ENCODE data around the gene TTLL11. TPM values are rescaled to one million over a fixed set of nuclear protein-coding genes. Genes with fewer than 3 reads are reported as not detected.
"Not testable (repeated sequence)": the region's sequence is repeated elsewhere in the genome, so short reads cannot be mapped to it uniquely, and the experiment has no call there.

Gene TTLL11
- polyA plus RNA-seq, 10 donors: 13.3 to 32.0 (median 23.8) TPM

GRCh38 chr9:122126331-122127261 lies 33.5 kb upstream of the TTLL11 start:
- DNase-seq: peak in 2 of 3 donors; percentile 34 to 50

DNA sequence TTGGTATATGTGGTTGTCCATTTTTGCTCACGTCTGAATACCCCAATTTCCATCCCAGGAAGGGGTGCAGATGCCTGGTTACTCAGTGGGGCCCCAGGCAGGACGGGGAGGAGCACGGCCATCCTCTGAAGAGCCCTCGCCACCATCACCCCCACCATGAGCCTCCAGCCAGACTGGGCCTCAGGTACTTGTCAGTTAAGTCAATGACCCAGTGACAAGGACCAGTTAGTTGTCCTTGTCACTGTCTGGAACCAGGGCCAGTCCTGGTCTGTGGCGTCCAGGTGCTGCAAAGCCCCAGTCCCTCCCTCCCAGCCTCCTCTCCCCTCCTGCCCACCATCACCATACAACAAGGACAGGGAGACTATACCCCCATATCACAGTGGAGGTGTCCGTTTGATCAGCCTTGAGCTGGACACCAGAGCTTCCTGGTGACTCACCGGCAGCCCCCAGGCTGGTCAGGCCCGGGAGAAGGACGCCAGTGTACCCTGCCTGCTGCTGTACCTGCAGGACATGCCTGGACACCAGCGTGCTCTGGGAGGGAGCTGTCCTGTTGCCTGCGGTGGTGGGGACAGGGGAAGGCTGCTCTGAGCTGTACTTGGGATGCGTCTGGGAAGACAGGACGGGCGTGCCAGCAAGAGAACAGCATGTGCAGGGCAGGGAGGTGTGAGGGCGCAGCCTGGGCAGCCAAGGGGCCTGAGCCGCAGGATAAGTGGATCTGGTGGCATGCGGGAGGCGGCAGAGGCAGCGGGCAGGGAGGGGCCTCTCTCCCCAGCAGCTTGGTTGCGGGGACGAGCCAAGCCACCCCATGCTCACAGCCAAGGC lies 32.6 kb upstream of the TTLL11 start:
- DNase-seq: no peak

GRCh38 chr9:122125158-122125508 lies 32.0 kb upstream of the TTLL11 start:
- peak; percentile 59 to 89 (median 80) for DNase-seq

DNA sequence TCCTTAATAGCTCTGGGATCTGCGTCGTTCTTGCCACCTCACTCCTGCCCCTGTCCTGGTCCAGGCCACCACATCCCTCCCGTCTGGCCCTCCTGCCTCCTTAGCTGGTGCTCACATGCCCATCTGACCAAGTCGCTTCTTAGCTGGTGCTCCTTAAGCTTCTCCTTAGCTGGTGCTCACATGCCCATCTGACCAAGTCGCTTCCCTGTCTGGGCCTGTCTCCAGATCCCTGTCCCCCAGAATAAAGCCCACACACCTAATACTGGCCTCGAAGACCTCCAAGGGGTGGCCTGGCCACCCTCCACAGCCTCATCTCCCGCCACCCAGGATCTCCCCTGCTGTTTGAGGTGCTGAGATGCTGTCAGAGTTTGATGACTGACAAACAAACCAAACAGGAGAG lies 31.4 kb upstream of the TTLL11 start:
- DNase-seq: no peak

DNA sequence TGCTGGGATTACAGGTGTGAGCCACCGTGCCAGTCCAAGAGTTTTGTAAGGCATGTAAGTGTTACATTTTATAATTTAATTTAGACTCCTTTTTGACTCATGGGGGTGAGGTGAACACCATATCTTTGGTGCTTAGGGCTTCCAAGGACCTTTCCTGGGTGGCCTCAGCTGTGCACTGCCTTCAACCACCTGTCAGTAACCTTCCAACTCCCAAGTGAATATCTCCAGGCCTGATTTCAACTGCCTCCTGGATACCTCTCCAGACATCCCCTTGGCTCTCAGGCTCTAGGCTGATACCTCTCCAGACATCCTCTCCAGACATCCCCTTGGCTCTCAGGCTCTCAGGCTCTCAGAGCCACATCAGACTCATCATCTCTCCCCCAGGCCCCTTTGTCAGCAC lies 30.9 kb upstream of the TTLL11 start:
- DNase-seq: no peak

DNA sequence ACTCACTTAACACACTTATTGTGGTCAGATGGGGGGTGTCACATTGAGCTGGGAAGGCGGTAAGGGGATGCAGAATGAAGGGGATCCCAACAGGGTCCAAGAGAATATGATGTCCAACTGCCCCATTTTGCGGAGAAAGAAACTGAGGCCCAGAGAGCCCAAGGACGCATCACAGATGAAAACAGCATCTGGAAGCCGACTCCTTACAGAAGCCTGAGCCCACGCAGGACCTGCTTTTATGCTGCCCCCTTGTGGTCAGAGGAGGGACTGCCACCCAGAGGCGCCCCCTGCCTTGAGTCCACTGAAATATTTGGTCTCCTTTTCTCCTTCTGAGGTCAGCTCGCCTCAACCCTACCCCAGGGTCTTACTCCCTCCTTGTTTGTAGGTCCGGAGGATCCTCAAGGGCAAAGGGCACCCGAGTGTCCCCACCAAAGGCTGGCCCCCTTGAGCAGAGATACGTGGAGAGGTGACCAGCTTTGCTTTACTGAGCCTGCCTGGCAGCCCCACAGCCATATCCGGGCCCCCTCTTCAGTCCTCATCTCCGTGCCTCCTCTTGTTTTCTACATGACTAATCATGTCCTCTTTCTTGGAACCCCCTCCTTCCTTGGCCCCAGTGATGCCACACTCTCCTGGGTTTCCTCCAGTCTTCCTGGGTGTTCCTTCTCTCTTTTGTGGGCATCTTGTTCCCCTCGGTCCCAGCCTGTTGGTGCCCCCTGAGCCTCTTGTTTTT lies 30.0 kb upstream of the TTLL11 start:
- DNase-seq: peak; percentile 33 to 79 (median 71)

DNA sequence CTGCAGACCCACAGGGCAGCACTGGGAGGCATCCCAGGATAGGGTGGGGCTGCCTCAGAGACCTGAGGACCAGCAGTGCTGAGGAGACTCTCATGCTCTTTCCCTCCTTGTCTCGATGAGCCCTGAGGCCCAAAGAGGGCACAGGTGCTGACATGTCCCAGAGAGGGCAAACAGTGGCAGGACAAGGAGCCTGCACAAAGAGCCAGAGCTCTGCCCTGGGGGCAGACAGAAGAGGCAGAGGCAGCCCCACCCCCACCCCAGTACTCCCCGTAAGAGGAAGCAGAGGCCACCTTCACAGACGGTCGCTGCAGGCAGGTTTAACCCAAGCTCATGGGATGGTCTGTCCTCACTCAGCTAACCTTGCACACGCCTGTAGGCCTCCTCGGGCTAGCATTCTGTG lies 29.4 kb upstream of the TTLL11 start:
- no peak for DNase-seq

DNA sequence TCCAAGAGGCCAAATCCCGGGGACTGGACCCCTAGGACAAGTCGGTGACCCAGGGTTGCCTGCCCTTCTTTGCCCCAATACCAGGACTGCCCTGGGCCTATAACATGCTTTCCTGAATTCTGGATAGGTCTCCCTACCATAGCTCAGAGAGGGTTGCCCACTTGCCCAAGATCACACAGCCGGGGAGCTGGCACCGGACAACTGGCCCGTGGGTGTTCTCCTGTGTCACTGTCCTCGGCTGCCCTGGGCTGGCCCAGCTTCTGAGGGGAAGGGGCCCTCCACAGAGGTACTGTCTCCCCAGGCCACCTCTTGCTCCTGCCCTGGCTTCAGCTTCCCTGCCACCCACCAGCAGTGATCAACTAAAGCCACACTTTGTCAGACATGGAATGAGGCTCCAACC lies 28.8 kb upstream of the TTLL11 start:
- no peak for DNase-seq

DNA sequence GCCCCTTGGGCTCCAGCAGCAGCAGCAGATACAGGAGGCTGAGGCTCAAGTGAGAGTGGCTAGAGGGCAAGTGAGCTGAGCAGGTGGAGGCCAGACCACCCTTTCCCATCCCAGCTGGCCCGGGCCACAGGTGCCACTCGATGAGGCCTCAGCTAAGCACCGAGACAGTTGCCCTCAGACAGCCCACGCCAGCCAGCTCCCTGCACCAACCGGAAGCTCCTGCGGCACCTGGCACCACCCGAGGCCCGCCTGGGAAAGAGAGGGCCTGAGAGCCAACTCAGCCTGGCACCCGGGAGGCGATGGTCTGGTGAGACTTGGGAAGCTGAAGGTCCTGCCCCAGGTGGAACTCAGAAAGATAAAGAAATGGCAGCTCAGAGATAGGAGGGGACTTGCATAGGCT lies 28.3 kb upstream of the TTLL11 start:
- no peak for DNase-seq

GRCh38 chr9:122120316-122121071 lies 27.4 kb upstream of the TTLL11 start:
- DNase-seq: no peak

- DNase-seq: no peak
Measured at GRCh38 chr9:122119721-122120120, 26.6 kb upstream of the TTLL11 start.

GRCh38 chr9:122119166-122119521 lies 26.0 kb upstream of the TTLL11 start:
- no peak for DNase-seq

GRCh38 chr9:122118343-122119165 lies 25.4 kb upstream of the TTLL11 start:
- no peak for DNase-seq

DNA sequence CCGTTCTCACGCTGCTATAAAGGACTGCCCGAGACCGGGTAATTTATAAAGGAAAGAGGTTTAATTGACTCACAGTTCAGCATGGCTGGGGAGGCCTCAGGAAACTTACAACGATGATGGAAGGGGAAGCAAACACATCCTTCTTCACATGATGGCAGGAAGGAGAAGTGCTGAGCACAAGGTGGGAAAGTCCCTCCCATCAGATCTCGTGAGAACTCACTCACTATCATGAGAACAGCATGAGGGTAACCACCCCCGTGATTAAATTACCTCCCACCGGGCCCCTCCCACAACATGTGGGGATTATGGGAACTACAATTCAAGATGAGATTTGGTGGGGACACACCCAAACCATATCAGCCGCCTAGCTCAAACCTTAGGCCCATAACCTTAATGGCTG lies 24.1 kb upstream of the TTLL11 start:
- DNase-seq: not testable (repeated sequence)

DNA sequence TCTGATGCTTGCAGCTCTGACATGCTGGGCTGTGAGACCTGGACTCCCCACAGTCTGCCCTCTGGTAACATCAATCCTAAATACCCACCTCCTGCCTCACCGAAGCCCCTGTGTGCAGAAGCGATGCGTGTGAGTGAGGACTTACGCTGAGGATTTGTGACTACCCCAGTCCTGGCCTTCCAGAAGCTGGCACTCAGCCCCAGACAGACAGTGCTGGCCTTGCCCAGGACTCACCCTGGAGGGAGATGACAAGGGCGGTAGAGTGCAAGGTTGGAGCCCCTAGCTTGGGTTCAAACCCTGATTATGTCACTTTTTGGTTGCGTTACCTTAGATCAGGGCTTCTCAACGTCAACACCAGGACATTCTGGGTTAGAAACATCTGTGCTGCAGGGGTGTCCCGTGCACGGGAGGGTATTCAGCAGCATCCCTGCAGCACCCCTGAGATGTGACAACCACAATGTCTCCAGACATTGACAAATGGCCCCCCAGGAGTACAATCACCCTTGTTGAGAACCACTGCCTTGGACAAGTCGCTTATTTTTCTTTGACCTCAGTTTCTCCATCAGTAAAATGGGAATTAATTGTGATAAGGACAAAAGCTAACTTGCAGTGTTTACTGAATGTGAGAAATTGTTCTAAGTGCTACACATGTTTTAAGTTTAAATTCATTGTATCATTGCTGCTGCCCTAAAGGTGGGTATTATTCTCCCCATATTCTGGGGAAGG lies 23.5 kb upstream of the TTLL11 start:
- no peak for DNase-seq

GRCh38 chr9:122116040-122116439 lies 22.9 kb upstream of the TTLL11 start:
- no peak for DNase-seq

- no peak for DNase-seq
Measured at GRCh38 chr9:122115176-122116035, 22.3 kb upstream of the TTLL11 start.

DNA sequence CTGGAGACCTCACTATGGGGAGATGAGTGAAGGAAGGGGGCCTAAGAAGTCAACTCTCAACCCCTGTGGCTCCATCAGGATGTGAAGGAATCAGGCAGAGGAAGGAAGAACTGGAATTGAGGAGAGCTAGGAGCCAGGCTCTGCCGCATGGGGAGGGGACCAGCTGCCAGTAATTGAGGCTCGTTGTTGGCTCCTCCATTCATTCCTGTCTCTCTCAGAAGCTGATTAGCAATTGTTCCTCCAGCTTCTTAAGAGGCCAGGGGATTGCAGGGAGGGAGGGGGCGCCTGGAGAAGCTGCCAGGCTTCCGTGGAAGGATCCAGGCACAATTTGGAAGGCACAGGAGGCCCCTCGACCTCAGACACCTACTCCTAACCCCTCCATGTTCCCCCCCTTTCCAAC lies 20.5 kb upstream of the TTLL11 start:
- no peak for DNase-seq

DNA sequence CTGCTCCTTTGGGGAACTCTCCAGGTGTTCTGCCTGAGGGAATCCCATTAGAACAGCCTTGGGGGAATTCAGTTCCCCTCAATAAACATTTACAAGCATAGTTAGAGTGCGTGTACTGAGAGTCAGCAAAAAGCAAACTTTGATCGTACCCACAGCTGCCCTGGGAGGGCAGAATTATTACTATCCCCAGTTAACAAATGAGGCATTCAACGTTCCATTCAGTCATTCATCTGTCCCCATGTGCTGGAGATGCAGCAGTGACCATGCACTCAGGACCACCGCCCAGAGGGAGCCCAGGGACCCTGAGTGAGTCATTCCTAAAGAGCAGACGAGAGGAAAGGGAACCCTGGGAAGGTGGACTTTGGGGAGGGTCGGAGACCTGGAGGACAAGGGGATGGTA lies 19.1 kb upstream of the TTLL11 start:
- no peak for DNase-seq

All from muscle of back (tissue), 11 donors.